ENCODE results near the gene PRDM16. TPM values are rescaled to one million over a fixed set of nuclear protein-coding genes. Genes with fewer than 3 reads are reported as not detected.
A peak's percentile ranks its signal among the peaks of the same experiment; 100 is the strongest.

Gene PRDM16
- total and polyA plus RNA-seq, 2 of the 13 experiments (the other 11 are each of a cell fraction or from before 2014, with no cell fraction given), result 0.15 to 0.81 TPM

- no peak for TF ChIP-seq NFAT5 (CRISPR knock-in tag; IDR thresholded peaks at IDR 0.05)
- peak; percentile 70 for TF ChIP-seq ZFX (CRISPR knock-in tag; IDR thresholded peaks at IDR 0.05; ENCODE audit: low read depth)
- no peak for TF ChIP-seq ZKSCAN8 (CRISPR knock-in tag; IDR thresholded peaks at IDR 0.05; ENCODE audit: borderline replicate concordance)
- no peak for TF ChIP-seq DNMT1 (CRISPR knock-in tag; IDR thresholded peaks at IDR 0.05)
- no peak for TF ChIP-seq TBX3 (IDR thresholded peaks at IDR 0.05; ENCODE audit: borderline replicate concordance)
- peak; percentile 56; the same call in 1 of the 2 replicates for TF ChIP-seq SNAPC5 (CRISPR knock-in tag; IDR thresholded peaks at IDR 0.05; ENCODE audit: borderline replicate concordance)
- TF ChIP-seq STAT6 (CRISPR knock-in tag; IDR thresholded peaks at IDR 0.05; ENCODE audit: borderline replicate concordance), result no peak
- TF ChIP-seq CSRNP1 (CRISPR knock-in tag; IDR thresholded peaks at IDR 0.05), result 0 out of 2 replicates have a peak, but pooled peaks have one; percentile 42
- TF ChIP-seq THAP7 (CRISPR knock-in tag; IDR thresholded peaks at IDR 0.05), result 0 out of 2 replicates have a peak, but pooled peaks have one; percentile 10
- no peak for TF ChIP-seq USF2 (IDR thresholded peaks at IDR 0.05; ENCODE audit: low read depth, low read length)
- no peak for TF ChIP-seq USF2 (CRISPR knock-in tag; IDR thresholded peaks at IDR 0.05; ENCODE audit: borderline replicate concordance)
- TF ChIP-seq TFE3 (CRISPR knock-in tag; IDR thresholded peaks at IDR 0.05), result no peak
Measured at GRCh38 chr1:3459051-3459908, 390.3 kb downstream of the PRDM16 start (continued).
